C1 segment of cervical spinal cord (tissue), 14 donors: ENCODE measurements around the gene SHC4.
"Not testable (repeated sequence)": the region's sequence is repeated elsewhere in the genome, so short reads cannot be mapped to it uniquely, and the experiment has no call there.

Experiments
- DNase-seq, 14 donors: peaks; one replicate each; lab custom pipeline; 2025; lab: John Stamatoyannopoulos, UW

Gene SHC4

DNA sequence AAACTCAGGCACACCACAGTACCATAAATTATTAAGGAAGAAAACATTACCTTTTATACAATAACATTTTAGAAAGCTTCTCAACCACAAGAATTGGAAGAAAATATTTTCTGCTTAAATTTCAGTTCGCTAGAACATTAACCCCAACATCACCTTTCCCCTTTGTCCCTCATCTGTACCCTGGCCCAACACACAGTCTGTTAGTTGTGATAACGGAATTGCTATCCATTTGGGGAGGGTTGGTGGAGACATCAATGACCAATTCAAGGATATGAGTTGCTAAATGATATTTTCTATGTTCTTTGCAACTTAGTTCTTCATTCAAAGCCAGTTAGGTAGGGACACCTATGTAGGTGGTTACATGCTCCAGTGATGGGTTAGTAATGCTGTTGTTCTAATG, 80.0 kb downstream of the SHC4 start:
- DNase-seq = no peak

DNA sequence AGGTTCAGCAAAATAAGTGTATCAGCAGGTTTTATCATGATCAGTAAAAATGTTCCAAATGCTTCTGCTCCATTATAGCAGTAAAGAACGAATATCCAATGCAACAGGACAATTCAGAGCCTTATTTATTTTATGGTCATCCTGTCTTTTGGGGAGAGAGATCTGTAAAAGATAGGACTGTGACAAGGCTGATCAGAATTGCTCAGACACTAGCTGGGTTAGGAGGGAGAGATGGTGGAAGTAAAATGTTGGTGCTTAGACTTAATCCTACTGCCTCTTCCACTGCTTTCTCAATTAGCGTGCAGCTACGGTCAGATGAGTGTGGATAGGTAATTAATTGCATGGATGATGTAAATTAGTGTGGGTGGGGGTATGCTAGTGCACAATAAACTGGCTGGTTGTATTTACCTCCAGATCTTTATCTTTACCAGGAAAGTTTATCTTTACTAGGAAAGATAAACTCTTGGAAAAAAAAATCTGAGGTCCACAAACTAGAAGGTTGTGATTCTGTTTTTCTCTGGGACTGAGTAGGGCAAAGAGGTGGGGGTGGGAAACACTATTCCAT, 83.6 kb downstream of the SHC4 start:
- DNase-seq = no peak

DNA sequence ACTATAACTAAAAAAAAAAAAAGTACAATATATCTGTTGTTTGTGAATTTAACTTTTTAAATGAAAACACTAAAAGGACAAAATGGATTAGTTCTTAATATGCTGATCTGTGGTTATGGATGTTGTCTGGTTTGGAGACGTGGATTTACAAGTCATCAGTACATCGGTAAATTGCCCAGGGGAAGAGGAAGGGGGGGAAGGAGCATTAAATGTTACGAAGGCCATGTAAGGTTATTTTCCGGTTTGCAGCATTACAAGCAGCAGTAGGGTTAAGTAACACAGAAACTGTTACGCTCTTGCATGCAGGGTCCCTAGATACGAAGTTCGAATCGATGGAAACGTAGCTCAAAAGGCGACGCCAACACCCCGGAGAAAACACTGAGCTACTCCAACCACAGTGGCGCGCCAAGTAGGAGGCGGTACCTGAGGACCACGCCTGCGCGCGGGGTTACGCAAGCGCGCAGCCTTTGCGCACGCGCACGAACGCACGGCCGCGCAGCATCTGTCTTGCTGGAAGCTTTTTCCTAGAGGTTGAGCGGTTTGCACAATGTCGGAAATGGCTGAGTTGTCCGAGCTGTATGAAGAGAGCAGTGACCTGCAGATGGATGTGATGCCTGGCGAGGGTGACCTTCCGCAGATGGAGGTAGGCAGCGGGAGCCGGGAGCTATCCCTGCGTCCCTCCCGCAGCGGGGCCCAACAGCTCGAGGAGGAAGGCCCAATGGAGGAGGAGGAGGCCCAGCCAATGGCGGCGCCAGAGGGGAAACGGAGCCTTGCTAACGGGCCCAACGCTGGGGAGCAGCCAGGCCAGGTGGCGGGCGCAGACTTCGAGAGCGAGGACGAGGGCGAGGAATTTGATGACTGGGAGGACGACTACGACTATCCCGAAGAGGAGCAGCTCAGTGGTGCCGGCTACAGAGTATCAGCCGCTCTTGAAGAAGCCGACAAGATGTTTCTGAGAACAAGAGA, 85.8 kb downstream of the SHC4 start, which contains the start of gene EID1:
Gene EID1, plus strand, starts transcription at position 505 of the 966 bp plus-strand sequence. Its CDS starts 43 bp downstream, at position 548.
- DNase-seq = peak; percentile 68 to 97 (median 92)

DNA sequence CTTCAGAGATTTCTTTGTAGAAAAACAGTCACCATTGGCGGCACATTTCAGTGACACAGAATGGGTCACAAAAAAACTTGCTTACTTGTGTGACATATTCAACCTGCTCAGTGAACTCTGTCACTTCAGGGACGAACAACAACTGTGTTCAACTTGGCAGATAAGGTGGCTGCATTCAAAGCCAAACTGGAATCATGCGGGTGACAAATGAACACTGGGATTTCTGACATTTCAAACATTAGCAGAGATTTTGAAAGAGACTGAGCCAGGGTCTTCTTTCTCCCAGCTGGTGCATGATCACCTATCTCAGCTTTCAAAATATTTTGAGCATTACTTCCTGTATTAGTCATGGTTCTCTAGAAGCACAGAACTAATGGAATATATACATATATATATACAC, 87.7 kb downstream of the SHC4 start:
- no peak for DNase-seq

DNA sequence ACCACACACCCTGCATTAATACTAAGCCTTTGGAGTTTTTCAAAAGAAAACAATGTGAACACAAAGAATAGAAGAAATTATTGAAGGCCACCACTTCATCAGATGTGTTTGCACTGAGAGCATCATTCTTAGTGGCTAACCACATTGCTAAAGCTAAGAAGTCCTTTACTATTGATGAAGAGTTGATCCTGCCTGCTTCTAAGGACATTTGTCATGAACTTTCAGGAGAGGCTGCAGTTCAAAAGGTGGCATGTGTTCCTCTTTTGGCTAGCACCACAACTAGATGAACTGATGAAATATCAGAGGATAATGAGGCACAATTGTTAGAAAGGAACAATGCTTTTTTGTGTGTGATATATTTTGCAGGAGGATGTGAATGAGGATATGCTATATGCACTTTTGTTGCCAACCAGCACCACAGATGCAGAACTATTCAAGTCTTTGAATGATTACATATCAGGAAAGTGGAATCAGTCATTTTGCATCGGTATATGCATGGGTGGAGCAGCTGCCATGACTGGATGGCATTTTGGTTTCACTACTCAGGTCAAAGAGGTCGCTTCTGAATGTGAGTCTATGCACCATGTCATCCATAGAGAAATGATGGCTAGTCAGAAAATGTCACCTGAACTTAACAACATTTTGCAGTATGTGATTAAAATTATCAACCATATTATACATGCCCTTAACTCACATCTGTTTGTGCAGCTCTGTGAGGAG, 88.3 kb downstream of the SHC4 start:
- no peak for DNase-seq

DNA sequence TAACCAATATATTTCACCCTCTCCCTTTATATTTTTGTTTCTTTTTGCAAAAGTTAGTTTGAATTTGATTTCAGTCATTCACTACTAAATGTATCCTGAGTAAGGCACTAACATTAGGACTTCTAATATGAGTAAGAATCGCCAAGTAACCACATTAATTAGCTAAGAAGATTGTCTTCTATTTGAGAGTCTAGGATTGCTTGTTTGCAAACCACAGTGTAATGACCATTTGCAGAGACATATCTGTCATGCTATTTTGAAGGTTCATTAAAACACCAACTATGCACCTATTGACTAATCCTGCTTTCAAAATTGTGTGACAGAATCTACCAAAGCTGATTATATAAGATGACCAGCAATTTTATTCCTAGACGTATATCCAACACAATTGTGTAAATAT, 91.1 kb downstream of the SHC4 start:
- no peak for DNase-seq

DNA sequence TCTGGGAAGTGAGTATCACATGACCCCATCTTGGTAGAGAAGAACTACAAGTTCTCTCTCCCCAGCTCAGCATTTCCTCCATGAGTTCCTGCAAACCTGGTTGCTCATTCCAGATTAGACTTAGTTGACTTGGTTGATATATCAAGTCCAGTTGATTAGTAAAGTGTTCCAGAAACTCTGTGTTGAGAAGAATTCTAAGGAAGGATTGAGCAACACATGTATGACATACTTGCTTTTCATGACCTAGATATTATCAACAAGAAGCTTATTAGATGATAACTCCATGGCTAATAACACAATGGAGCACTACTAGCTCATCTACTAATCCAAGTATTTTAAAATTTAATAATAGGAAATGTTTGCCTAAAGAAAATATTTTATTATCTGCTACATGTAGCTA, 92.2 kb downstream of the SHC4 start:
- no peak for DNase-seq

DNA sequence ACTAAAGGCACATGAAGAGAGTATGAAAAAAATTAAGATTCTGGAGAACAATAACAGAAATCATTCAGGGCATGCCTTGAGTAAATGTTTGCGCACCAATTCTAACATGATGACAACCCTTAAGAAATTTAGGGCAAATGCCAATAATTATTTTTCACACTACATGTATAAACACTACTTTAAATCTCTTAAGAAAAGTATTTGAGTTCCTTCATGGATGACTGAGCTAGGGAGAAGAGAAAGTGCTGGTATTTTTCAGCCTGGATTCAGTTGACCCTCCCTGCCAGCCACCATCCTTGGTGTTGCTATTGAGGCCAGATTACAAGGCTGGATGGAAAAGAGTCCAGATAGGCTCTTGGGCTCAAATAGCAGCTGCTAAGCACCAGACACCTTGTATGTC, 93.8 kb downstream of the SHC4 start:
- DNase-seq = no peak

DNA sequence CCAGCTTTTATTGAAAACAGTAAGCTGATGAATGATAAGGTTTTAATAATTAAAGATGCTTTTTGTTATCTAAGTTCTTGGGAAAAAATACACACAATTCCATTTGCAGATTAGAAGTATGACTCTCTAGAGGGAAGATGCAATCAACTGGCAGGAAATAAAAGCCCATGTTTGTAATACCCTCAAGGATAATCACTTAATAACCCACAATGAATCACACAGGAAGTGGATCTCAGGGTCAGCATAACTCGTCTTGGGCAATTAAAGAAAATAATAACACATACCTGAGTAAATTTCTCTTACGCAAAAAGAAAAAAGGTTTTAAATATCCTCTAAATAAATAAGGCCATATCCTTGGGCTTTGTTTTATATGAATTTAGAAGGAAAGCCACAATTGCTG, 95.2 kb downstream of the SHC4 start:
- DNase-seq = no peak

DNA sequence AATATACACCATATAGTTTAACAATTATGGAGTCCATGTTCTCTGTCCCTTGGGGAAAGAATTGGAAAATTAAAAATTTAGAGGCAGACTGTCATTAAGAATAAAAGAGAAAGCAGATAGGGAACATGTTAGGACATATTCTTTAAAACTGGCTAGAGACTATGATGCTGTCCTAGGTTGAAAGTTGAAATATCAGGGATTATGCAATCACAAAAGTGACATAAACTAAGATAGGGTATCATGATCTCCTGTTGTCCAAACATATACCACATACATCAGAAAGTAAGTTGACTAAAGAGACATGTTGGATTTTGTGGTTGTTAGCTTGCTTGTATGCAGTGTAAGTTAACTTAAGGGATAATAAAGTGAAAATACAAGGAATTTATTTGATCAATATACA, 95.7 kb downstream of the SHC4 start:
- no peak for DNase-seq

DNA sequence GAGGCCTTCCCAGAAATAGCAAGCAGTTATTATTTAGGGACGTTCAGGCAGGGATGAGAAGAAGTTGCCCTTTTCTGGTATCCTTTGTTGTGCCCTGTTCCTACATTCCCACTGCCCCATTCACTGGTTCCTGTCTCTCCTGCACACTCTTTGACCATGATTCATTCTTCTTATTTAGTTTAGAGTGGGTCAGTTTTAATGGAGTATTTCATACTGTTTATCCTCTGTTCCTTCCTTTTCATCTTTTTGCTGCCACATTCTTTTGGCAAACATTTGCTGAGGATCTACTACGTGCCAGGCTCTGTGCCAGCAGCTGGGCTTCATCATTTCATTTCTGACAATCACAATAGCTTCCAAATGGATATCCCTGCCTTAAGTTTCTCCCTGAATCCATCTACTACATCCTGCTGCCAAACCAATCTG, 97.6 kb downstream of the SHC4 start:
- peak in 1 of 14 donors; percentile 23 for DNase-seq

DNA sequence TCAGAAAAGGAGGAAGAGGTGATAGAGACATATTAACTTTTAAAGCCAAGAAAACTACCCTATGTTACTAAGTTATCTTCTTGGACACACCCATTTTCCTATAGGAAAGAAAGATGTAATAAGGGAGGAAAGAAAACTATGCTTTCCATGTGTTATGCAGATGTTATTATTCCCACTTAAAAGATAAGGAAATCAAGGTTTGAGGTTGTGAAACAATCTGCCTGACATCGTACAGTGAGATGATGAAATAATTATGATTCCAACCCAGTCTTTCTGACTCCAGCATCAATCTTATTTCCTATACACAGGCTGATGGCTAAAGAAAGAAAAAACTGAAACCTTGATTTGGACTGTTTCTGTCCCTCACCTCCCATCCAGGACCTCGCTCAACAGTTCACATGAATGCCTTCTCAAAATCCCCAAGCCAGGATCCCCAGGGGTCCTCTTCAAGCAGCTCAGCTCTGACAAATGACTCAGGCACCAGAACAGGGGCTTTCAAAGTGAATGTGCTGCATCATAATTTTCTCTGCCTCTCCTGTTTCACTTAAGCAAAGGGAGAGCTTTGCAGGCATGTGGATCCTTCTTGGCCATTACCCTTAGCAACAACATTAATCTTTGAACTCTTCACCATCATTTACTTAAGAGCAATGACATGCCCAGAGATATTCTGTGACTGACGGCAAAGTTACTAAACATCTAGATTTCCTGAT, 98.2 kb downstream of the SHC4 start:
- DNase-seq = no peak

DNA sequence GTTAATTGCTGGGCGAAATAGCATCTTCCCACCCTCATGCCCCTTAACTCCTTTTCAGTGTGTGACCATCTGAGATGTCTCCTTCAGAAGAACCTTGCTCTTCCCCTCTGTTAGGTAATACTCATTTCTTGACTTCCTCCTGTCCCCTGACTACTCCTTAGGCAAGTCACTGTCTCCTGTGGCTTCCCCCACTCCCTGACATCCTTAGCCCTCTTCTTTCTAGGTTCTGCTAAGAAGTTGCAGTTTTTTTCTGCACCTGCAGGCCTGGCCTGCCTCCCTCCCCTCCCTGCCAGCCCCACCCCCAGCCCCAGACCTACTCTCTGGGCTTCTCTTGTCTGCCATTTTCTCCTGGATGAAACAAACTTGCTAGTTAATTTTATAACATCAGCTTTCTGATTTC, 101.0 kb downstream of the SHC4 start:
- DNase-seq = no peak

DNA sequence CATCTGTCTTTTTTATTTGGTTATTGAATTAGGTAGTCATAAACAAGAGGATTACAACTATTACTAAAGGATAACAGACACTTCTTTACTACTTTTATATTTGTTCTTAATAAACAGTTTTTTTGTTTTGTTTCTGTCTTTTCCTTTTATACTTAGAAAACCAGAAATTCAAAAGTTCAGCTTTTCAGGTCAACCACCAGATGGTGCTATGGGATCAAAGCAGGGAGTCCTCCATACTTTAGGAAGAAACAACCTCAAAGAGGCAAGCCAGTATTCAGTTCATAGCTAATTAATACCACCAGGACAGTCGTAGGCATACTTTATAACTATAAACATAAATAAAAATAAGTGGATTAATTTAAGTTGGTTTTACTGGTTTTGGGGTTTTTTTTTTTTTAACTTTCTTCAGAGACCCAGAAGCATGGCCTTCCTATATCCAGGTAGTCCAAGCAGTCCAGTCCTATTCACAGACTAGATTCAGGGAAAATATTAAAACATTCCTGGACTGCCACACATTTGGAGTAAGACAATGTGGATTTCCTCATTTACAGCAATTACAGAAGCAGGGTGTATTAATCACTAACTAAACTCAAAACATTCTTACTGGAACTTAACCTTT, 101.8 kb downstream of the SHC4 start:
- DNase-seq = peak in 1 of 14 donors; percentile 27

DNA sequence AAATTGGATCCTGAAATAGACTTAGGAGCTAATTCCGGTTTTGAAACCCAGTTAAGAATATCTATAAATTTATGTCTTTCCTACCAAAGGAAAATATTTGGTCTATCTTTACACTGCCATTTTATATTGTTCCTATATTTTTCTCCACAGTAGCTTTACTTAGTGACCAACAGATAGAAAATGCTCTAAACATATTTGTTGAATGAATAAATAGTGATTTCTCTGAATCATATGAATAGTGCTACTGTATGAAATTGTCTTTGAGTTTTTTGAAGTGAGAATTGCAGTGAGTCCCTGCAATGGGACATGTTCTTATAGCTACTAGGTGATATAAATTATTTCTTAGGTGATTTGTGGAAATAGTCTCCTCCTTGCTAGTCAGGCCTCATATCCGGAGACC, 104.3 kb downstream of the SHC4 start:
- no peak for DNase-seq

DNA sequence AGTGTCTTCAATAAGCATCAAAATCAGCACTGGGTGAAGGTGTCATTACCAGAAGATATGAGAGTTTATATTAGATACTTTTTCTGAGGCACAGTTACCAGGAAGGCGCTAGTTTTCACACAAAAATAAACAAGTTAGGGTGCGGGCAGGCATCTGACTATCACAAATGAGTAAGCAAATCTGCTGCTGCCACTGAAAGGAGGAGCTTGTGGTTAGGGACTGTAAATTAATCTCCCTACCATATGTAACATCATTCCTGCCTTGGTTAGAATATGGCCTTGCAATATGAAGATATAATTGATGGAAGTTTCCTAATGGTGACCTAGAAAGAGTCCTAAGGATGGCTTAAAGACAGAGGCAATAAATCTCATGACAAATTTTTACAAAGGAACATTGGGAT, 105.3 kb downstream of the SHC4 start:
- no peak for DNase-seq

DNA sequence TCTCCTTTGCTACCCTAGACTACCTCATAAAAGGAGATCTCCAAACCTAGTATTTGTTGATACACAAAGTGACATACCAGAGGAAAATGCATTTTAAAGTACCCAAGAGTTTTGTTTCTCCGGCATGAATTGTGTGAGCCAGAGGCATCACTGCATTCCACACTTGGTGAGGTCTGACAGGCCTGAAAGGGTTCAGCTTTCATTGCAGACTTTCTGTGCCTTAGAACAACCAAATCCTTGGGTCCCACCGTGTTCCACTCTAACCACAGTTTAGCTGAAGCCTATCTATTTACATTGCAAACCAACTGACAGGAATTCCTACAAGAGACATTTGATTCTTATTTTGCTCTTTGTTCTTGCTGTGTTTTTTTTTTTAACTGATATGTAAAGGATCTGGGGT, 106.8 kb downstream of the SHC4 start:
- DNase-seq = no peak

DNA sequence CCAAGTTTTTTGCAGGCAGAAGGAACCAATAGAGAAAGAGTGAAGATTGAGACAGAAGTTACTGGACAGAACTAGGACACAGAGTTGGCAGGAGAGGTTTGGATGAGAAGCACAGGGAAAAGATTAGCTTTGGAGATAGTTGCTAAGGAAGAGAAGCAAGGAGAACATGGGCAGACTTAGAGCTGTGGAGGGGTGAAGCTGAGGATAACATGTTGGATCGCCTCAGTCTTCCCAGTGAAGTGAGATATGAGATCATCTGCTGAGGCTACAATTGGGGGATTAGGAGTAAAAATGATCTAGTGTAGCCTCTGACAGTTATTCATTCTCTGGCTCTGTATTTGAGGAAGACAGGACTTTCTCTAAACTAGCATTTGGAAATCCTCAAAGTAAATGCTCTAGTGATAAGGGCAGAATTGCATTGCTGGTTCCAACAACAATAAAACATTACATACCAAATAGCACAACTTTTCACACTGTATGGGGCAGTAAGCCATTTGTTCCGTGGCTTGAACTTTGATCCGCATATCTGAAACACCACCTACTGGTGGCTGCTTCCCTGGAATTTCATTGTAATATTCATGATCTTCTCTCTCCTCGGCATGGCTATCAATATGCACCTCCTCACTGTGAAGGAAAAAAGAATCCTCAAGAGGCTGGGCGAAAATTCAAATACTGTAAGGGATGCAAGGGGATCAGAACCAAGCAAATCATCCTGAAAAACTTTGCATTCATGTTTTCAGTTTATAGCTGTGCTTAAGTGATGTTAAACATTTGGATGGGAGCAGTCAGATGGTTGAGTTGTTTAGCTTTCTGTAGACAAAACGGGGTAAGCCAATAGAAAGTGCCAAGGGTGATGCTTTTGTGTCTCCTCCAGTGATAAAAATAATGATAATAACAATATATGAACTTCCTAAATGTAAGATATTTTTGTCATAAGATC, 107.9 kb downstream of the SHC4 start:
- peak in 1 of 14 donors; percentile 26 for DNase-seq

DNA sequence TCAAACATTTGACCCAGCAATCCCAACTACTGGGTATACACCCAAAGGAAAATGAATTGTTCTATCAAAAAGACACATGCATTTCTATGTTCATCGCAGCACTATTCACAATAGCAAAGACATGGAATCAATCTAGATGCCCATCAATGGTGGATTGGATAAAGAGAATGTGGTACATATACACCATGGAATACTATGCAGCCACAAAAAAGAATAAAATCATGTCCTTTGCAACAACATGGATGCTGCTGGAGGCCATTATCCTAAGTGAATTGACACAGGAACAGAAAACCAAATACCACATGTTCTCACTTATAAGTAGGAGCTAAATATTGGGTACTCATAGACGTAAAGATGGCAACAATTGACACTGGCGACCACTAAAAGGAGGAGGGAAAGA, 109.3 kb downstream of the SHC4 start:
- not testable (repeated sequence) for DNase-seq

DNA sequence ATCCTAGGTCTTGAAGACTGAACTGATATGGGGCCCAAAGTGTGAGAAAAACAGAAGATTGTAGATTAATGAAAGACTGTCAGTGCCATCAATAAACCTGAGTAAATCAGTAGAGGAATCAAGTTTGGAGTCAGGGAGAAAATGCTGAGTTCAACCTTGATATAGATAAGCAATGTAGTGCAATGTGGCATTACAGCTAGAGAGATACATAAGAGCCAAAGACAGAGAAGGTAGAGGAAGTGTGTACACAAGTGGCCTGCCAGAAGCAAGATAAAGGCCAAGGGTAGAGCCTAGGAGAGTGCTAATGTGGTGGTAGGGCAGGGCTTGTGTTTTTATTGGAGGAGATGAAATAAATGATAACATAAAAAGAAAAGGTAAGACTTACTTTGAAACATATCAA, 111.8 kb downstream of the SHC4 start:
- no peak for DNase-seq
